ENCODE measurements around the gene UBR1. TPM values are rescaled to one million over a fixed set of nuclear protein-coding genes. Genes with fewer than 3 reads are reported as not detected.
"Not testable (repeated sequence)": the region's sequence is repeated elsewhere in the genome, so short reads cannot be mapped to it uniquely, and the experiment has no call there.

Gene UBR1
- total RNA-seq, 1 experiment from 2014 or later, result 17.9 TPM

DNA sequence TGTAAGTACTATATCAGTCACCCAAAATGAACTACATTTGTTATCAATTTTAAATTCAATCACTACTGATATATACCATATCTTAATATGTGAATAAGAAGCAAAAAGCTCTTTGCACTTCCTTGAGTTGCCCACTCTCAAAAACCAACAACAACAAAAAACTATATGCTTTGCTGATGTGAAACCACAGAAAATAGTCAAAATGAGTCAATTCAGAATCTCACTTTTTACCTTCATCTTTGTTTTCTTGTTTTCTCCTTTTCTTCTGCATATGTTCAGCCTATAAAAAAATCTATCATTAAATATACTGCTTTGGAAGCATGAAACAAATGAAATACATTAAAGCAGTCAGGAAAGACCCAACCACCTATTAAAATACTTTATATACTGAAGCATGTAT is 80.7 kb downstream of the UBR1 start:
- POLR2A ChIA-PET, result no interaction called here
- H3K36me3 ChIP-seq (ENCODE audit: control insufficient read depth in 1 of 2, insufficient read depth in 2 of 2, low read length in 2 of 2), result peaks cover 8 to 24% of the 10 kb centered on the region in 2 experiments; a peak in 3 of 4 replicates
- H3K79me2 ChIP-seq (ENCODE audit: insufficient read depth, low read length), result no peaks in the 10 kb centered on the region
- no peaks in the 10 kb centered on the region for H3K4me1 ChIP-seq (ENCODE audit: control insufficient read depth in 1 of 2, insufficient read depth in 2 of 2, low read length in 2 of 2)
- intact Hi-C loops (cut with micrococcal nuclease), result no loop called here
- DNase-seq (ENCODE audit: low read depth, low spot score) (no peak), ATAC-seq (no peak)
- no TSS peak for BruUV-seq (replicated peaks)
- H4K20me1 ChIP-seq (ENCODE audit: insufficient read depth), result no peaks in the 10 kb centered on the region
- RAD21 ChIA-PET (ENCODE audit: low non-redundant PET in 1 of 2, low total read pairs in 2 of 2, uncharacterized antibody in 2 of 2, unreplicated experiment in 2 of 2), result no interaction called here
- no peaks in the 10 kb centered on the region for H3K9me3 ChIP-seq (ENCODE audit: control insufficient read depth in 1 of 2, insufficient read depth in 1 of 2, low read depth in 1 of 2, low read length in 2 of 2)
- H3K4me2 ChIP-seq (ENCODE audit: low read length), result no peak overlapping the region
- CTCF ChIA-PET, result no interaction called here
- H3K27me3 ChIP-seq (ENCODE audit: insufficient read depth, low read length), result no peaks in the 10 kb centered on the region
- no peaks in the 10 kb centered on the region for H3K9me2 ChIP-seq (ENCODE audit: insufficient read depth)
- H3K4me3 ChIP-seq (replicated peaks in 1 of 2; ENCODE audit: low read depth in 1 of 2, low read length in 2 of 2), result no peak overlapping the region
- no peak overlapping the region for H2AFZ ChIP-seq (ENCODE audit: low read depth, low read length, poor library complexity, severe bottlenecking)
- no peak overlapping the region for H3K27ac ChIP-seq (ENCODE audit: low read depth, low read length)
- no peak overlapping the region for H3K9ac ChIP-seq (ENCODE audit: low read length)
- TF ChIP-seq POLR2A (IDR thresholded peaks at IDR 0.05; ENCODE audit: borderline replicate concordance, extremely low read depth, insufficient read depth, insufficient read length) (no peak), ELF1 (IDR thresholded peaks at IDR 0.05; ENCODE audit: borderline replicate concordance, low read depth) (no peak), SIN3A (IDR thresholded peaks at IDR 0.05; ENCODE audit: low read depth) (no peak), SP1 (IDR thresholded peaks at IDR 0.05; ENCODE audit: low read depth) (no peak), EGR1 (IDR thresholded peaks at IDR 0.05; ENCODE audit: low read depth) (no peak), RAD21 (IDR thresholded peaks at IDR 0.05; ENCODE audit: low read depth) (no peak), TCF7L2 (IDR thresholded peaks at IDR 0.05; ENCODE audit: borderline replicate concordance, extremely low read depth, insufficient read depth, insufficient read length) (no peak), EZH2 (IDR thresholded peaks at IDR 0.05) (no peak), FOSL1 (IDR thresholded peaks at IDR 0.05; ENCODE audit: low read depth) (no peak), ZFX (IDR thresholded peaks at IDR 0.05) (no peak), SRF (IDR thresholded peaks at IDR 0.05; ENCODE audit: low read depth) (no peak), YY1 (IDR thresholded peaks at IDR 0.05; ENCODE audit: extremely low read depth, insufficient replicate concordance, low read depth, low read length) (no peak), JUND (IDR thresholded peaks at IDR 0.05) (no peak), POLR2AphosphoS5 (IDR thresholded peaks at IDR 0.05; ENCODE audit: low read depth, low read length) (no peak), CBX3 (IDR thresholded peaks at IDR 0.05; ENCODE audit: low read depth) (no peak)
- TF ChIP-seq, protein P1, sequence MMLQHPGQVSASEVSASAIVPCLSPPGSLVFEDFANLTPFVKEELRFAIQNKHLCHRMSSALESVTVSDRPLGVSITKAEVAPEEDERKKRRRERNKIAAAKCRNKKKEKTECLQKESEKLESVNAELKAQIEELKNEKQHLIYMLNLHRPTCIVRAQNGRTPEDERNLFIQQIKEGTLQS (IDR thresholded peaks at IDR 0.05), result no peak
- TF ChIP-seq, protein P2, sequence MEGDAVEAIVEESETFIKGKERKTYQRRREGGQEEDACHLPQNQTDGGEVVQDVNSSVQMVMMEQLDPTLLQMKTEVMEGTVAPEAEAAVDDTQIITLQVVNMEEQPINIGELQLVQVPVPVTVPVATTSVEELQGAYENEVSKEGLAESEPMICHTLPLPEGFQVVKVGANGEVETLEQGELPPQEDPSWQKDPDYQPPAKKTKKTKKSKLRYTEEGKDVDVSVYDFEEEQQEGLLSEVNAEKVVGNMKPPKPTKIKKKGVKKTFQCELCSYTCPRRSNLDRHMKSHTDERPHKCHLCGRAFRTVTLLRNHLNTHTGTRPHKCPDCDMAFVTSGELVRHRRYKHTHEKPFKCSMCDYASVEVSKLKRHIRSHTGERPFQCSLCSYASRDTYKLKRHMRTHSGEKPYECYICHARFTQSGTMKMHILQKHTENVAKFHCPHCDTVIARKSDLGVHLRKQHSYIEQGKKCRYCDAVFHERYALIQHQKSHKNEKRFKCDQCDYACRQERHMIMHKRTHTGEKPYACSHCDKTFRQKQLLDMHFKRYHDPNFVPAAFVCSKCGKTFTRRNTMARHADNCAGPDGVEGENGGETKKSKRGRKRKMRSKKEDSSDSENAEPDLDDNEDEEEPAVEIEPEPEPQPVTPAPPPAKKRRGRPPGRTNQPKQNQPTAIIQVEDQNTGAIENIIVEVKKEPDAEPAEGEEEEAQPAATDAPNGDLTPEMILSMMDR (IDR thresholded peaks at IDR 0.05 in 2 of 3, conservative IDR thresholded peaks at IDR 0.05 in 1 of 3; ENCODE audit: borderline replicate concordance in 1 of 3, insufficient read depth in 1 of 3, low read depth in 2 of 3, low read length in 2 of 3), result no peak

- H3K9ac ChIP-seq (ENCODE audit: low read length); ATAC-seq; BruUV-seq (replicated peaks); H3K36me3 ChIP-seq (ENCODE audit: control insufficient read depth in 1 of 2, insufficient read depth in 2 of 2, low read length in 2 of 2); DNase-seq (ENCODE audit: low read depth, low spot score); H3K4me2 ChIP-seq (ENCODE audit: low read length); H3K9me3 ChIP-seq (ENCODE audit: control insufficient read depth in 1 of 2, insufficient read depth in 1 of 2, low read depth in 1 of 2, low read length in 2 of 2); H3K79me2 ChIP-seq (ENCODE audit: insufficient read depth, low read length); RAD21 ChIA-PET (ENCODE audit: low non-redundant PET in 1 of 2, low total read pairs in 2 of 2, uncharacterized antibody in 2 of 2, unreplicated experiment in 2 of 2); H3K4me1 ChIP-seq (ENCODE audit: control insufficient read depth in 1 of 2, insufficient read depth in 2 of 2, low read length in 2 of 2); H2AFZ ChIP-seq (ENCODE audit: low read depth, low read length, poor library complexity, severe bottlenecking); H3K27ac ChIP-seq (ENCODE audit: low read depth, low read length); H3K9me2 ChIP-seq (ENCODE audit: insufficient read depth); intact Hi-C loops (cut with micrococcal nuclease); H3K27me3 ChIP-seq (ENCODE audit: insufficient read depth, low read length); POLR2A ChIA-PET; CTCF ChIA-PET; H4K20me1 ChIP-seq (ENCODE audit: insufficient read depth); H3K4me3 ChIP-seq (replicated peaks in 1 of 2; ENCODE audit: low read depth in 1 of 2, low read length in 2 of 2): not testable (repeated sequence)
Observed at GRCh38 chr15:43014671-43015070, 91.2 kb downstream of the UBR1 start.

Measured in HCT116 (cell line).